HepG2 (cell line): ENCODE data around the gene ACOT4. TPM values are rescaled to one million over a fixed set of nuclear protein-coding genes. Genes with fewer than 3 reads are reported as not detected.

Experiments
- ARNTL ChIP-seq: sonication (generic); formaldehyde crosslinking; IDR thresholded peaks from 2 replicates; pipeline ENCODE4 v1.4.0; 2020; ENCODE audit warnings: mild to moderate bottlenecking, missing genetic modification reagents
- ESRRA ChIP-seq: sonication (generic); formaldehyde crosslinking; IDR thresholded peaks from 2 replicates; pipeline ENCODE4 v1.5.1; 2020; ENCODE audit warnings: mild to moderate bottlenecking, low read depth, missing genetic modification reagents
- GATAD2A ChIP-seq: IDR thresholded peaks from 2 replicates; pipeline ENCODE4 v1.6.1; 2016
- NR1H2 ChIP-seq: sonication (generic); formaldehyde crosslinking; IDR thresholded peaks from 2 replicates; pipeline ENCODE4 v1.8.1; 2022; ENCODE audit warnings: low read depth, missing genetic modification reagents, borderline replicate concordance
- PRMT3 ChIP-seq: sonication (generic); formaldehyde crosslinking; IDR thresholded peaks from 2 replicates; pipeline ENCODE4 v1.8.1; 2022; ENCODE audit warnings: low read depth, mild to moderate bottlenecking, moderate library complexity, missing genetic modification reagents, borderline replicate concordance
- TEAD3 ChIP-seq: optimal IDR thresholded peaks from 2 replicates; pipeline ENCODE3; 2016; ENCODE audit warnings: borderline replicate concordance
- ZBTB21 ChIP-seq: sonication (generic); formaldehyde crosslinking; IDR thresholded peaks from 2 replicates; pipeline ENCODE4 v1.4.0; 2020; ENCODE audit warnings: missing genetic modification reagents
- ZBTB38 ChIP-seq: sonication (generic); formaldehyde crosslinking; IDR thresholded peaks from 2 replicates; pipeline ENCODE4 v1.5.1; 2020; ENCODE audit warnings: mild to moderate bottlenecking, missing genetic modification reagents
- ZFP82 ChIP-seq: sonication (generic); formaldehyde crosslinking; IDR thresholded peaks from 2 replicates; pipeline ENCODE4 v1.5.1; 2020; ENCODE audit warnings: mild to moderate bottlenecking, missing genetic modification reagents, borderline replicate concordance
- ZNF589 ChIP-seq: sonication (generic); formaldehyde crosslinking; conservative IDR thresholded peaks from 2 replicates; pipeline ENCODE4 v1.8.0; 2022; ENCODE audit warnings: mild to moderate bottlenecking, moderate library complexity, missing genetic modification reagents
- ZNF749 ChIP-seq: sonication (generic); formaldehyde crosslinking; IDR thresholded peaks from 2 replicates; pipeline ENCODE4 v1.8.0; 2022; ENCODE audit warnings: mild to moderate bottlenecking, missing genetic modification reagents, moderate library complexity, borderline replicate concordance
- ZNF766 ChIP-seq: sonication (generic); formaldehyde crosslinking; IDR thresholded peaks from 2 replicates; pipeline ENCODE4 v1.5.0; 2020; ENCODE audit warnings: missing genetic modification reagents, borderline replicate concordance
- ZNF816 ChIP-seq: sonication (generic); formaldehyde crosslinking; IDR thresholded peaks from 2 replicates; pipeline ENCODE4 v1.8.0; 2022; ENCODE audit warnings: missing genetic modification reagents, mild to moderate bottlenecking, borderline replicate concordance
- ZNF883 ChIP-seq: sonication (generic); formaldehyde crosslinking; IDR thresholded peaks from 2 replicates; pipeline ENCODE4 v1.5.1; 2020; ENCODE audit warnings: mild to moderate bottlenecking, missing genetic modification reagents; ENCODE audit errors: not compliant biosample characterization
- polyA plus RNA-seq, 8 experiments: library from polyadenylated mRNA; depleted of rRNA in 3 of 8; stranded (reverse) in 7 of 8; unstranded in 1 of 8; fragments of >200 nt; fragmentation: Illumina TruSeq in 4 of 8; extraction: Trizol in 4 of 8; gene quantifications; 2 replicates each; pipeline versions ENCODE4 v1.2.1 to v1.2.3, GENCODE V29; 2011 to 2016; ENCODE audit warnings: low read depth in 4 of 8, missing spikeins in 1 of 8, mixed read lengths in 1 of 8; ENCODE audit not compliant: insufficient read depth in 1 of 8
- total RNA-seq, 5 experiments: library from RNA; depleted of rRNA; stranded (reverse); fragments of >200 nt; fragmentation: Illumina TruSeq; extraction: Trizol; gene quantifications; 2 replicates each; pipeline ENCODE4 v1.2.3, GENCODE V29; 2016; ENCODE audit warnings: low read depth in 1 of 5
- TF ChIP-seq, protein P1 (sequence below), 2 experiments: fragments of 450-650 bp in 1 of 2; sonication (generic) in 1 of 2; formaldehyde crosslinking; IDR thresholded peaks; 2 replicates each; pipeline versions ENCODE4 v1.5.0 to v1.8.0; 2020 to 2022; ENCODE audit warnings: mild to moderate bottlenecking in 1 of 2, missing genetic modification reagents in 1 of 2
- TF ChIP-seq, protein P2 (sequence below): sonication (generic); formaldehyde crosslinking; IDR thresholded peaks from 2 replicates; pipeline ENCODE4 v1.4.0; 2020; ENCODE audit warnings: mild to moderate bottlenecking, missing genetic modification reagents
- TF ChIP-seq, protein P3 (sequence below): sonication (generic); formaldehyde crosslinking; IDR thresholded peaks from 2 replicates; pipeline ENCODE4 v1.5.1; 2020; ENCODE audit warnings: missing genetic modification reagents, mild to moderate bottlenecking, borderline replicate concordance
- TF ChIP-seq, protein P4 (sequence below): sonication (generic); formaldehyde crosslinking; IDR thresholded peaks from 2 replicates; pipeline ENCODE4 v1.4.0; 2020; ENCODE audit warnings: missing genetic modification reagents
- TF ChIP-seq, protein P5 (sequence below): sonication (generic); formaldehyde crosslinking; IDR thresholded peaks from 2 replicates; pipeline ENCODE4 v1.8.1; 2023; ENCODE audit warnings: missing genetic modification reagents, inconsistent platforms, borderline replicate concordance
- TF ChIP-seq, protein P6 (sequence below): IDR thresholded peaks from 2 replicates; pipeline ENCODE4 v1.6.1; 2016

Gene ACOT4
- total and polyA plus RNA-seq, 2 of the 13 experiments (the other 11 are each of a cell fraction or from before 2014, with no cell fraction given): 0.04 to 0.05 TPM

DNA sequence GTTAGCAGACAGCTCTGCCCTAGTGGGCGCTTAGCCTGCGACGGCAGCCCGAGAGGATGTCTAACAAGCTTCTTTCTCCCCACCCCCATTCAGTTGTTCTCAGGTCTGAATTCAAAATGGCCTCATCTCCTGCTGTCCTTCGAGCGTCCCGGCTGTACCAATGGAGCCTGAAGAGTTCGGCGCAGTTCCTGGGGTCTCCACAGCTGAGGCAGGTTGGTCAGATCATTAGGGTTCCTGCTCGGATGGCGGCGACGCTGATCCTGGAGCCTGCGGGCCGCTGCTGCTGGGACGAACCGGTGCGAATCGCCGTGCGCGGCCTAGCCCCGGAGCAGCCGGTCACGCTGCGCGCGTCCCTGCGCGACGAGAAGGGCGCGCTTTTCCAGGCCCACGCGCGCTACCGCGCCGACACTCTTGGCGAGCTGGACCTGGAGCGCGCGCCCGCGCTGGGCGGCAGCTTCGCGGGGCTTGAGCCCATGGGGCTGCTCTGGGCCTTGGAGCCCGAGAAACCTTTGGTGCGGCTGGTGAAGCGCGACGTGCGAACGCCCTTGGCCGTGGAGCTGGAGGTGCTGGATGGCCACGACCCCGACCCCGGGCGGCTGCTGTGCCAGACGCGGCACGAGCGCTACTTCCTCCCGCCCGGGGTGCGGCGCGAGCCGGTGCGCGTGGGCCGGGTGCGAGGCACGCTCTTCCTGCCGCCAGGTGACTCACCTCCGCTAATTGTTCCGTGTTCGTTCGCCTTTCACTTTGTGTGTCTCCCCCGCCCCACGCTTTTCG is 22.3 kb upstream of the ACOT4 start, which contains the start of gene ACOT2 (continued):
- TF ChIP-seq GATAD2A (CRISPR knock-in tag) (peak; percentile 52; the same call in 1 of the 2 replicates), NR1H2 (CRISPR knock-in tag) (peak; percentile 39; the same call in 1 of the 2 replicates), TEAD3 (peak; percentile 20), ZFP82 (CRISPR knock-in tag) (peak; percentile 65; the same call in 1 of the 2 replicates), ZNF749 (CRISPR knock-in tag) (0 out of 2 replicates have a peak, but pooled peaks have one; percentile 62), ZNF589 (CRISPR knock-in tag) (peak; percentile 60; the same call in 1 of the 2 replicates), ESRRA (CRISPR knock-in tag) (0 out of 2 replicates have a peak, but pooled peaks have one; percentile 31), ZNF766 (peak; percentile 22; the same call in 1 of the 2 replicates), PRMT3 (CRISPR knock-in tag) (0 out of 2 replicates have a peak, but pooled peaks have one; percentile 80), ZBTB38 (CRISPR knock-in tag) (0 out of 2 replicates have a peak, but pooled peaks have one; percentile 52), ZNF883 (CRISPR knock-in tag) (peak; percentile 77), ZBTB21 (peak; percentile 14; the same call in 1 of the 2 replicates), ARNTL (CRISPR knock-in tag) (peak; percentile 48; the same call in 1 of the 2 replicates), ZNF816 (CRISPR knock-in tag) (peak; percentile 68)
- TF ChIP-seq, protein P1, sequence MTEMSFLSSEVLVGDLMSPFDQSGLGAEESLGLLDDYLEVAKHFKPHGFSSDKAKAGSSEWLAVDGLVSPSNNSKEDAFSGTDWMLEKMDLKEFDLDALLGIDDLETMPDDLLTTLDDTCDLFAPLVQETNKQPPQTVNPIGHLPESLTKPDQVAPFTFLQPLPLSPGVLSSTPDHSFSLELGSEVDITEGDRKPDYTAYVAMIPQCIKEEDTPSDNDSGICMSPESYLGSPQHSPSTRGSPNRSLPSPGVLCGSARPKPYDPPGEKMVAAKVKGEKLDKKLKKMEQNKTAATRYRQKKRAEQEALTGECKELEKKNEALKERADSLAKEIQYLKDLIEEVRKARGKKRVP (CRISPR knock-in tag; IDR thresholded peaks at IDR 0.05): 0 out of 4 replicates have a peak, but pooled peaks of 1 of the 2 experiments have one; percentile 22
- TF ChIP-seq, protein P2, sequence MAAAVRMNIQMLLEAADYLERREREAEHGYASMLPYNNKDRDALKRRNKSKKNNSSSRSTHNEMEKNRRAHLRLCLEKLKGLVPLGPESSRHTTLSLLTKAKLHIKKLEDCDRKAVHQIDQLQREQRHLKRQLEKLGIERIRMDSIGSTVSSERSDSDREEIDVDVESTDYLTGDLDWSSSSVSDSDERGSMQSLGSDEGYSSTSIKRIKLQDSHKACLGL (CRISPR knock-in tag): peak; percentile 65; the same call in 1 of the 2 replicates
- TF ChIP-seq, protein P3, sequence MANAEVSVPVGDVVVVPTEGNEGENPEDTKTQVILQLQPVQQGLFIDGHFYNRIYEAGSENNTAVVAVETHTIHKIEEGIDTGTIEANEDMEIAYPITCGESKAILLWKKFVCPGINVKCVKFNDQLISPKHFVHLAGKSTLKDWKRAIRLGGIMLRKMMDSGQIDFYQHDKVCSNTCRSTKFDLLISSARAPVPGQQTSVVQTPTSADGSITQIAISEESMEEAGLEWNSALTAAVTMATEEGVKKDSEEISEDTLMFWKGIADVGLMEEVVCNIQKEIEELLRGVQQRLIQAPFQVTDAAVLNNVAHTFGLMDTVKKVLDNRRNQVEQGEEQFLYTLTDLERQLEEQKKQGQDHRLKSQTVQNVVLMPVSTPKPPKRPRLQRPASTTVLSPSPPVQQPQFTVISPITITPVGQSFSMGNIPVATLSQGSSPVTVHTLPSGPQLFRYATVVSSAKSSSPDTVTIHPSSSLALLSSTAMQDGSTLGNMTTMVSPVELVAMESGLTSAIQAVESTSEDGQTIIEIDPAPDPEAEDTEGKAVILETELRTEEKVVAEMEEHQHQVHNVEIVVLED (CRISPR knock-in tag): peak; percentile 64; the same call in 1 of the 2 replicates
- TF ChIP-seq, protein P4, sequence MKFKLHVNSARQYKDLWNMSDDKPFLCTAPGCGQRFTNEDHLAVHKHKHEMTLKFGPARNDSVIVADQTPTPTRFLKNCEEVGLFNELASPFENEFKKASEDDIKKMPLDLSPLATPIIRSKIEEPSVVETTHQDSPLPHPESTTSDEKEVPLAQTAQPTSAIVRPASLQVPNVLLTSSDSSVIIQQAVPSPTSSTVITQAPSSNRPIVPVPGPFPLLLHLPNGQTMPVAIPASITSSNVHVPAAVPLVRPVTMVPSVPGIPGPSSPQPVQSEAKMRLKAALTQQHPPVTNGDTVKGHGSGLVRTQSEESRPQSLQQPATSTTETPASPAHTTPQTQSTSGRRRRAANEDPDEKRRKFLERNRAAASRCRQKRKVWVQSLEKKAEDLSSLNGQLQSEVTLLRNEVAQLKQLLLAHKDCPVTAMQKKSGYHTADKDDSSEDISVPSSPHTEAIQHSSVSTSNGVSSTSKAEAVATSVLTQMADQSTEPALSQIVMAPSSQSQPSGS (CRISPR knock-in tag): peak; percentile 46; the same call in 1 of the 2 replicates
- TF ChIP-seq, protein P5, sequence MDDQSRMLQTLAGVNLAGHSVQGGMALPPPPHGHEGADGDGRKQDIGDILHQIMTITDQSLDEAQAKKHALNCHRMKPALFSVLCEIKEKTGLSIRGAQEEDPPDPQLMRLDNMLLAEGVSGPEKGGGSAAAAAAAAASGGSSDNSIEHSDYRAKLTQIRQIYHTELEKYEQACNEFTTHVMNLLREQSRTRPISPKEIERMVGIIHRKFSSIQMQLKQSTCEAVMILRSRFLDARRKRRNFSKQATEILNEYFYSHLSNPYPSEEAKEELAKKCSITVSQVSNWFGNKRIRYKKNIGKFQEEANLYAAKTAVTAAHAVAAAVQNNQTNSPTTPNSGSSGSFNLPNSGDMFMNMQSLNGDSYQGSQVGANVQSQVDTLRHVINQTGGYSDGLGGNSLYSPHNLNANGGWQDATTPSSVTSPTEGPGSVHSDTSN (CRISPR knock-in tag): 0 out of 2 replicates have a peak, but pooled peaks have one; percentile 18
- TF ChIP-seq, protein P6, sequence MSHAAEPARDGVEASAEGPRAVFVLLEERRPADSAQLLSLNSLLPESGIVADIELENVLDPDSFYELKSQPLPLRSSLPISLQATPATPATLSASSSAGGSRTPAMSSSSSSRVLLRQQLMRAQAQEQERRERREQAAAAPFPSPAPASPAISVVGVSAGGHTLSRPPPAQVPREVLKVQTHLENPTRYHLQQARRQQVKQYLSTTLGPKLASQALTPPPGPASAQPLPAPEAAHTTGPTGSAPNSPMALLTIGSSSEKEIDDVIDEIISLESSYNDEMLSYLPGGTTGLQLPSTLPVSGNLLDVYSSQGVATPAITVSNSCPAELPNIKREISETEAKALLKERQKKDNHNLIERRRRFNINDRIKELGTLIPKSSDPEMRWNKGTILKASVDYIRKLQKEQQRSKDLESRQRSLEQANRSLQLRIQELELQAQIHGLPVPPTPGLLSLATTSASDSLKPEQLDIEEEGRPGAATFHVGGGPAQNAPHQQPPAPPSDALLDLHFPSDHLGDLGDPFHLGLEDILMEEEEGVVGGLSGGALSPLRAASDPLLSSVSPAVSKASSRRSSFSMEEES (CRISPR knock-in tag): peak; percentile 52; the same call in 1 of the 2 replicates
